Keratinocyte (primary cell): ENCODE data around the gene PPP1R12A. TPM values are rescaled to one million over a fixed set of nuclear protein-coding genes. Genes with fewer than 3 reads are reported as not detected.

Source experiments
- DNase-seq: peaks from one replicate; pipeline ENCODE4 v3.0.0-alpha.2; 2011; ENCODE audit warnings: low read depth, missing footprints, low spot score
- FAIRE-seq: peaks from 2 replicates; lab custom pipeline; 2011; peaks lifted over from hg19 to GRCh38; lab: Jason Lieb, UNC
- H2AFZ ChIP-seq: 2 replicates; pipeline ENCODE4 v1.6.0; 2012; ENCODE audit warnings: low read length, control low read depth, inconsistent platforms; ENCODE audit not compliant: control insufficient read depth
- H3K27ac ChIP-seq: 2 replicates; pipeline ENCODE4 v1.5.1; 2011; ENCODE audit warnings: low read length; ENCODE audit not compliant: control insufficient read depth, insufficient read depth
- H3K27me3 ChIP-seq: 3 replicates; pipeline ENCODE4 v1.6.0; 2011; ENCODE audit warnings: low read length; ENCODE audit not compliant: control insufficient read depth, insufficient read depth; ENCODE audit errors: extremely low read depth
- H3K36me3 ChIP-seq, 2 experiments: 2 replicates in 1 of 2; 3 replicates in 1 of 2; pipeline ENCODE4 v1.5.1; 2011; ENCODE audit warnings: low read length in 2 of 2, mild to moderate bottlenecking in 1 of 2; ENCODE audit not compliant: control insufficient read depth in 2 of 2, insufficient read depth in 2 of 2; ENCODE audit errors: extremely low read depth in 1 of 2
- H3K4me1 ChIP-seq: 3 replicates; pipeline ENCODE4 v1.5.1; 2011; ENCODE audit warnings: low read length; ENCODE audit not compliant: control insufficient read depth, insufficient read depth; ENCODE audit errors: extremely low read depth
- H3K4me2 ChIP-seq: 3 replicates; pipeline ENCODE4 v1.6.0; 2011; ENCODE audit warnings: low read depth, low read length; ENCODE audit not compliant: control insufficient read depth, insufficient read depth; ENCODE audit errors: extremely low read depth
- H3K4me3 ChIP-seq, 3 experiments: fragments of 200-600 bp in 1 of 3; sonication (generic) in 1 of 3; 2 replicates in 2 of 3; 3 replicates in 1 of 3; pipeline ENCODE4 v1.5.1; 2011 to 2016; ENCODE audit warnings: low read length in 3 of 3, mild to moderate bottlenecking in 3 of 3, control low read depth in 2 of 3, inconsistent platforms in 1 of 3, low read depth in 1 of 3, mixed read lengths in 1 of 3, mixed run types in 1 of 3, moderate library complexity in 1 of 3; ENCODE audit not compliant: control insufficient read depth in 2 of 3, insufficient read depth in 2 of 3; ENCODE audit errors: extremely low read depth in 1 of 3
- H3K79me2 ChIP-seq: 2 replicates; pipeline ENCODE4 v1.6.0; 2012; ENCODE audit warnings: low read length; ENCODE audit not compliant: control insufficient read depth, insufficient read depth
- H3K9ac ChIP-seq: 3 replicates; pipeline ENCODE4 v1.6.0; 2011; ENCODE audit warnings: low read length; ENCODE audit not compliant: control insufficient read depth, insufficient read depth; ENCODE audit errors: extremely low read depth
- H3K9me1 ChIP-seq: 3 replicates; pipeline ENCODE4 v1.6.0; 2011; ENCODE audit warnings: low read length; ENCODE audit not compliant: control insufficient read depth, insufficient read depth; ENCODE audit errors: extremely low read depth
- H3K9me3 ChIP-seq: 2 replicates; pipeline ENCODE4 v1.5.1; 2012; ENCODE audit warnings: low read depth, low read length; ENCODE audit not compliant: control insufficient read depth
- H4K20me1 ChIP-seq: 3 replicates; pipeline ENCODE4 v1.6.0; 2011; ENCODE audit warnings: low read length; ENCODE audit not compliant: control insufficient read depth, insufficient read depth; ENCODE audit errors: extremely low read depth
- CTCF ChIP-seq, 3 experiments: IDR thresholded peaks in 1 of 3; conservative IDR thresholded peaks in 1 of 3; optimal IDR thresholded peaks in 1 of 3; 2 replicates in 2 of 3; 3 replicates in 1 of 3; pipeline versions ENCODE3 to v1.5.1; 2011; ENCODE audit warnings: low read length in 3 of 3, mild to moderate bottlenecking in 3 of 3, moderate library complexity in 2 of 3, control low read depth in 1 of 3, inconsistent platforms in 1 of 3; ENCODE audit not compliant: insufficient read depth in 2 of 3; ENCODE audit errors: extremely low read depth in 1 of 3
- EZH2 ChIP-seq: IDR thresholded peaks from one replicate; pipeline ENCODE4 v1.6.1; 2012; ENCODE audit warnings: inconsistent platforms, mild to moderate bottlenecking, low read length, moderate library complexity
- dilution Hi-C: fragments of 300-500 bp; cut with MboI; formaldehyde crosslinking; loops from one replicate; pipeline ENCODE4 v1.7.0; 2020; ENCODE audit warnings: low sequenced_read_pairs; ENCODE audit not compliant: extremely low pct_ligation_motif_present
- polyA plus RNA-seq, 5 experiments: library from polyadenylated mRNA; depleted of rRNA in 3 of 5; stranded (reverse) in 3 of 5; stranded (forward) in 1 of 5; unstranded in 1 of 5; fragments of >200 nt; gene quantifications; 1 replicate in 1 of 5; 2 replicates in 3 of 5; 3 replicates in 1 of 5; pipeline versions ENCODE4 v1.2.1 to v1.2.3, GENCODE V29; 2011 to 2012; ENCODE audit warnings: missing spikeins in 2 of 5, low read depth in 1 of 5, low replicate concordance in 1 of 5

Gene PPP1R12A
- polyA plus RNA-seq, 1 donor (not counting 4 experiments of a cell fraction or from before 2014, with no cell fraction given), result 45.2 TPM

GRCh38 chr12:79911889-79912656 lies 22.8 kb downstream of the PPP1R12A start:
- Histone ChIP-seq H3K4me2 (peak overlapping the region; percentile 2), H3K9me1 (no peaks in the 10 kb centered on the region), H3K4me3 (no peak overlapping the region), H4K20me1 (no peaks in the 10 kb centered on the region), H3K27ac (peak overlapping the region; percentile 36), H3K9me3 (no peaks in the 10 kb centered on the region), H3K9ac (no peak overlapping the region), H3K79me2 (peaks cover 93% of the 10 kb centered on the region), H3K4me1 (peaks cover 12% of the 10 kb centered on the region), H2AFZ (no peak overlapping the region), H3K36me3 (no peaks in the 10 kb centered on the region), H3K27me3 (no peaks in the 10 kb centered on the region)
- dilution Hi-C loops, result no loop called here
- DNase-seq, result no peak
- TF ChIP-seq CTCF (optimal IDR thresholded peaks at IDR 0.05 in 1 of 3, IDR thresholded peaks at IDR 0.05 in 1 of 3, conservative IDR thresholded peaks at IDR 0.05 in 1 of 3; ENCODE audit: extremely low read depth in 1 of 3, insufficient read depth in 2 of 3, low read length in 3 of 3) (no peak), EZH2 (no peak)
- FAIRE-seq, result peak; percentile 64

GRCh38 chr12:79908366-79908765 lies 26.5 kb downstream of the PPP1R12A start:
- no peak overlapping the region for H3K9ac ChIP-seq
- no peak overlapping the region for H2AFZ ChIP-seq
- no peaks in the 10 kb centered on the region for H3K27me3 ChIP-seq
- H3K4me2 ChIP-seq, result no peak overlapping the region
- H3K4me3 ChIP-seq, result no peak overlapping the region
- H3K79me2 ChIP-seq, result peaks cover 90% of the 10 kb centered on the region
- H3K9me1 ChIP-seq, result no peaks in the 10 kb centered on the region
- H3K9me3 ChIP-seq, result no peaks in the 10 kb centered on the region
- no peak overlapping the region for H3K27ac ChIP-seq
- no peak for FAIRE-seq
- TF ChIP-seq CTCF (optimal IDR thresholded peaks at IDR 0.05 in 1 of 3, IDR thresholded peaks at IDR 0.05 in 1 of 3, conservative IDR thresholded peaks at IDR 0.05 in 1 of 3; ENCODE audit: extremely low read depth in 1 of 3, insufficient read depth in 2 of 3, low read length in 3 of 3) (no peak), EZH2 (no peak)
- H4K20me1 ChIP-seq, result no peaks in the 10 kb centered on the region
- DNase-seq, result no peak
- no peaks in the 10 kb centered on the region for H3K36me3 ChIP-seq
- H3K4me1 ChIP-seq, result peaks cover 12% of the 10 kb centered on the region
- dilution Hi-C loops, result no loop called here
